ENCODE measurements around the gene CYP19A1.

- TF ChIP-seq EZH2 (IDR thresholded peaks at IDR 0.05; ENCODE audit: borderline replicate concordance, low read length), result no peak
- TF ChIP-seq, protein P1, sequence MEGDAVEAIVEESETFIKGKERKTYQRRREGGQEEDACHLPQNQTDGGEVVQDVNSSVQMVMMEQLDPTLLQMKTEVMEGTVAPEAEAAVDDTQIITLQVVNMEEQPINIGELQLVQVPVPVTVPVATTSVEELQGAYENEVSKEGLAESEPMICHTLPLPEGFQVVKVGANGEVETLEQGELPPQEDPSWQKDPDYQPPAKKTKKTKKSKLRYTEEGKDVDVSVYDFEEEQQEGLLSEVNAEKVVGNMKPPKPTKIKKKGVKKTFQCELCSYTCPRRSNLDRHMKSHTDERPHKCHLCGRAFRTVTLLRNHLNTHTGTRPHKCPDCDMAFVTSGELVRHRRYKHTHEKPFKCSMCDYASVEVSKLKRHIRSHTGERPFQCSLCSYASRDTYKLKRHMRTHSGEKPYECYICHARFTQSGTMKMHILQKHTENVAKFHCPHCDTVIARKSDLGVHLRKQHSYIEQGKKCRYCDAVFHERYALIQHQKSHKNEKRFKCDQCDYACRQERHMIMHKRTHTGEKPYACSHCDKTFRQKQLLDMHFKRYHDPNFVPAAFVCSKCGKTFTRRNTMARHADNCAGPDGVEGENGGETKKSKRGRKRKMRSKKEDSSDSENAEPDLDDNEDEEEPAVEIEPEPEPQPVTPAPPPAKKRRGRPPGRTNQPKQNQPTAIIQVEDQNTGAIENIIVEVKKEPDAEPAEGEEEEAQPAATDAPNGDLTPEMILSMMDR (IDR thresholded peaks at IDR 0.05; ENCODE audit: low read length), result no peak
These were observed 144.4 kb downstream of the CYP19A1 start for GRCh38 chr15:51193979-51194378.

Data from OCI-LY1 (cell line).